ENCODE data around the gene TDRD6. TPM values are rescaled to one million over a fixed set of nuclear protein-coding genes. Genes with fewer than 3 reads are reported as not detected.

Gene TDRD6
- total and polyA plus RNA-seq, 2 donors (not counting 1 experiment from before 2014, with no cell fraction given) = 0.01 to 0.33 TPM

- H3K9ac ChIP-seq (ENCODE audit: insufficient read depth, low read length) = no peak overlapping the region
- H3K36me3 ChIP-seq (ENCODE audit: control insufficient read depth, insufficient read depth, low read length) = no peaks in the 10 kb centered on the region
- no peak overlapping the region for H2AFZ ChIP-seq (ENCODE audit: low read length)
- no peaks in the 10 kb centered on the region for H4K20me1 ChIP-seq (ENCODE audit: control insufficient read depth, extremely low read depth, insufficient read depth, low read length)
- no peaks in the 10 kb centered on the region for H3K79me2 ChIP-seq (ENCODE audit: control insufficient read depth, insufficient read depth, low read length)
- H3K9me3 ChIP-seq (ENCODE audit: control insufficient read depth, insufficient read depth, low read depth, low read length) = no peaks in the 10 kb centered on the region
- no peak for DNase-seq (ENCODE audit: low read depth in 2 of 2)
- H3K27me3 ChIP-seq (ENCODE audit: control insufficient read depth, insufficient read depth, low read length) = peaks cover 3% of the 10 kb centered on the region
- no peak for TF ChIP-seq CTCF (conservative IDR thresholded peaks at IDR 0.05 in 1 of 2, IDR thresholded peaks at IDR 0.05 in 1 of 2; ENCODE audit: low read depth in 1 of 2, low read length in 2 of 2)
- no peak for TF ChIP-seq EZH2 (IDR thresholded peaks at IDR 0.05; ENCODE audit: low read length, missing control alignments)
- no peaks in the 10 kb centered on the region for H3K4me1 ChIP-seq (ENCODE audit: control insufficient read depth, extremely low read depth, insufficient read depth, low read length)
- no peak overlapping the region for H3K27ac ChIP-seq (ENCODE audit: insufficient read depth, low read length)
- no peak overlapping the region for H3K4me2 ChIP-seq (ENCODE audit: extremely low read depth, insufficient read depth, low read length)
- no peak overlapping the region for H3K4me3 ChIP-seq (replicated peaks in 1 of 4; ENCODE audit: control extremely low read depth in 1 of 4, insufficient read depth in 1 of 4, low read depth in 3 of 4, low read length in 4 of 4)
These were observed 62.0 kb downstream of the TDRD6 start for GRCh38 chr6:46749731-46750130.

GRCh38 chr6:46751658-46752057 lies 64.0 kb downstream of the TDRD6 start:
- Histone ChIP-seq H4K20me1 (ENCODE audit: control insufficient read depth, extremely low read depth, insufficient read depth, low read length) (no peaks in the 10 kb centered on the region), H3K4me2 (ENCODE audit: extremely low read depth, insufficient read depth, low read length) (no peak overlapping the region), H3K27me3 (ENCODE audit: control insufficient read depth, insufficient read depth, low read length) (no peaks in the 10 kb centered on the region), H2AFZ (ENCODE audit: low read length) (no peak overlapping the region), H3K79me2 (ENCODE audit: control insufficient read depth, insufficient read depth, low read length) (no peaks in the 10 kb centered on the region), H3K36me3 (ENCODE audit: control insufficient read depth, insufficient read depth, low read length) (no peaks in the 10 kb centered on the region), H3K4me1 (ENCODE audit: control insufficient read depth, extremely low read depth, insufficient read depth, low read length) (no peaks in the 10 kb centered on the region), H3K9ac (ENCODE audit: insufficient read depth, low read length) (no peak overlapping the region), H3K4me3 (replicated peaks in 1 of 4; ENCODE audit: control extremely low read depth in 1 of 4, insufficient read depth in 1 of 4, low read depth in 3 of 4, low read length in 4 of 4) (no peak overlapping the region), H3K9me3 (ENCODE audit: control insufficient read depth, insufficient read depth, low read depth, low read length) (no peaks in the 10 kb centered on the region), H3K27ac (ENCODE audit: insufficient read depth, low read length) (no peak overlapping the region)
- DNase-seq (ENCODE audit: low read depth in 2 of 2) = no peak
- TF ChIP-seq EZH2 (IDR thresholded peaks at IDR 0.05; ENCODE audit: low read length, missing control alignments) (no peak), CTCF (conservative IDR thresholded peaks at IDR 0.05 in 1 of 2, IDR thresholded peaks at IDR 0.05 in 1 of 2; ENCODE audit: low read depth in 1 of 2, low read length in 2 of 2) (no peak)

Other genes starting within 250 kb of the TDRD6 start
- gene RCAN2, start 196.4 kb upstream of the TDRD6 start, total RNA-seq = 5.6 and 11.7 TPM in 2 replicates
- 4.6 and 38.0 TPM in 2 replicates for gene RCAN2, start 196.4 kb upstream of the TDRD6 start, polyA plus RNA-seq
- 3.6 and 3.8 TPM in 2 replicates for gene CYP39A1, start 35.1 kb upstream of the TDRD6 start, total RNA-seq
- 0.24 and 0.49 TPM in 2 replicates for gene CYP39A1, start 35.1 kb upstream of the TDRD6 start, polyA plus RNA-seq
- 12.6 and 18.7 TPM in 2 replicates for gene SLC25A27, start 34.9 kb upstream of the TDRD6 start, total RNA-seq
- gene SLC25A27, start 34.9 kb upstream of the TDRD6 start, polyA plus RNA-seq = 2.7 and 5.2 TPM in 2 replicates
- gene PLA2G7, start 47.5 kb downstream of the TDRD6 start, total RNA-seq = under 0.01 TPM in 1 of 2 replicates, not detected in the other
- gene PLA2G7, start 47.5 kb downstream of the TDRD6 start, polyA plus RNA-seq = not detected in 2 replicates
- gene ANKRD66, start 59.0 kb downstream of the TDRD6 start, total RNA-seq = not detected in 2 replicates
- gene ANKRD66, start 59.0 kb downstream of the TDRD6 start, polyA plus RNA-seq = not detected in 2 replicates
- not detected in 2 replicates for gene MEP1A, start 105.5 kb downstream of the TDRD6 start, total RNA-seq
- not detected in 2 replicates for gene MEP1A, start 105.5 kb downstream of the TDRD6 start, polyA plus RNA-seq
- under 0.01 and 0.26 TPM in 2 replicates for gene ADGRF5, start 234.1 kb downstream of the TDRD6 start, total RNA-seq
- gene ADGRF5, start 234.1 kb downstream of the TDRD6 start, polyA plus RNA-seq = 0.11 and 19.3 TPM in 2 replicates